Measurements from ENCODE around the gene UBE2E3.

- TF ChIP-seq RARA (CRISPR knock-in tag; IDR thresholded peaks at IDR 0.05) = no peak
- no peak for TF ChIP-seq ZBTB10 (CRISPR knock-in tag; IDR thresholded peaks at IDR 0.05; ENCODE audit: borderline replicate concordance)
- no peak for TF ChIP-seq GTF2F1 (IDR thresholded peaks at IDR 0.05; ENCODE audit: low read length)
- no peak for TF ChIP-seq EZH2 (conservative IDR thresholded peaks at IDR 0.05; ENCODE audit: low read depth, low read length)
- no peak for TF ChIP-seq ZBTB25 (CRISPR knock-in tag; IDR thresholded peaks at IDR 0.05)
- TF ChIP-seq REST (IDR thresholded peaks at IDR 0.05; ENCODE audit: borderline replicate concordance in 1 of 2, low read depth in 1 of 2, low read length in 2 of 2) = no peak
- TF ChIP-seq ZHX1 (CRISPR knock-in tag; IDR thresholded peaks at IDR 0.05; ENCODE audit: low read depth) = no peak
- TF ChIP-seq ZNF724P (CRISPR knock-in tag; IDR thresholded peaks at IDR 0.05; ENCODE audit: borderline replicate concordance) = no peak
- TF ChIP-seq ZNF605 (CRISPR knock-in tag; IDR thresholded peaks at IDR 0.05) = no peak
- no peak for TF ChIP-seq PATZ1 (CRISPR knock-in tag; IDR thresholded peaks at IDR 0.05)
- TF ChIP-seq ETV6 (CRISPR knock-in tag; conservative IDR thresholded peaks at IDR 0.05) = no peak
- no peak for TF ChIP-seq ZNF414 (CRISPR knock-in tag; IDR thresholded peaks at IDR 0.05)
- TF ChIP-seq FOXP4 (CRISPR knock-in tag; IDR thresholded peaks at IDR 0.05) = no peak
Observed at GRCh38 chr2:180953550-180953949, 26.9 kb upstream of the UBE2E3 start.
